ENCODE data around the gene JPH3. TPM values are rescaled to one million over a fixed set of nuclear protein-coding genes. Genes with fewer than 3 reads are reported as not detected.

Gene JPH3
- total RNA-seq, 1 experiment from 2014 or later: 39.0 TPM

DNA sequence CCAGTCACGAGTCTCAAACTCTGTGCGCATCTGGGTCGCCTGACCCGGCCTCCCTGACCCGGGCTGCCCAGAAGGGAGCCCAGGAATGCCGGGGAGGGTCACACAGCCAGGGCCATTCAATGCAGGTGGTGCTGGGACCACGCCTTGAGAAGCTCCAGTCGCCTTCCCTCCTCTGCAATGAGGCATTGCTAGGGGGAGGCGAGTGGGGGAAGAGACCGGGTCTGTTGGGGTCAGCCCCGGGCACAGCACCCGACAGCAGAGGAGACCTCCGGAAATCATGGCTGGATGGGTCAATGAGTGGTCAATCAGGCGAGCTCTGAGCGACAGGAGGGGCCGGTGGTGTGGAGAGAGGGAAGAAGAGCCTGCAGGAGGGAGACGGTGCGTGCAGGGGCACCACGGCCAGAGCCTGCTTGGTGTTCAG, 13.3 kb downstream of the JPH3 start (continued):
- TF ChIP-seq, protein P1, sequence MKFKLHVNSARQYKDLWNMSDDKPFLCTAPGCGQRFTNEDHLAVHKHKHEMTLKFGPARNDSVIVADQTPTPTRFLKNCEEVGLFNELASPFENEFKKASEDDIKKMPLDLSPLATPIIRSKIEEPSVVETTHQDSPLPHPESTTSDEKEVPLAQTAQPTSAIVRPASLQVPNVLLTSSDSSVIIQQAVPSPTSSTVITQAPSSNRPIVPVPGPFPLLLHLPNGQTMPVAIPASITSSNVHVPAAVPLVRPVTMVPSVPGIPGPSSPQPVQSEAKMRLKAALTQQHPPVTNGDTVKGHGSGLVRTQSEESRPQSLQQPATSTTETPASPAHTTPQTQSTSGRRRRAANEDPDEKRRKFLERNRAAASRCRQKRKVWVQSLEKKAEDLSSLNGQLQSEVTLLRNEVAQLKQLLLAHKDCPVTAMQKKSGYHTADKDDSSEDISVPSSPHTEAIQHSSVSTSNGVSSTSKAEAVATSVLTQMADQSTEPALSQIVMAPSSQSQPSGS (CRISPR knock-in tag; IDR thresholded peaks at IDR 0.05; ENCODE audit: borderline replicate concordance, low read depth): no peak
- TF ChIP-seq, protein P2, sequence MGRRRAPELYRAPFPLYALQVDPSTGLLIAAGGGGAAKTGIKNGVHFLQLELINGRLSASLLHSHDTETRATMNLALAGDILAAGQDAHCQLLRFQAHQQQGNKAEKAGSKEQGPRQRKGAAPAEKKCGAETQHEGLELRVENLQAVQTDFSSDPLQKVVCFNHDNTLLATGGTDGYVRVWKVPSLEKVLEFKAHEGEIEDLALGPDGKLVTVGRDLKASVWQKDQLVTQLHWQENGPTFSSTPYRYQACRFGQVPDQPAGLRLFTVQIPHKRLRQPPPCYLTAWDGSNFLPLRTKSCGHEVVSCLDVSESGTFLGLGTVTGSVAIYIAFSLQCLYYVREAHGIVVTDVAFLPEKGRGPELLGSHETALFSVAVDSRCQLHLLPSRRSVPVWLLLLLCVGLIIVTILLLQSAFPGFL (CRISPR knock-in tag; IDR thresholded peaks at IDR 0.05; ENCODE audit: borderline replicate concordance): no peak
- TF ChIP-seq FOXP1 (CRISPR knock-in tag; IDR thresholded peaks at IDR 0.05; ENCODE audit: borderline replicate concordance) (no peak), ZBTB21 (CRISPR knock-in tag; IDR thresholded peaks at IDR 0.05; ENCODE audit: borderline replicate concordance) (no peak), ZNF263 (CRISPR knock-in tag; IDR thresholded peaks at IDR 0.05; ENCODE audit: low read depth) (no peak), CREM (CRISPR knock-in tag; IDR thresholded peaks at IDR 0.05) (no peak), TCF7 (CRISPR knock-in tag; IDR thresholded peaks at IDR 0.05; ENCODE audit: low read depth) (no peak), JAZF1 (CRISPR knock-in tag; IDR thresholded peaks at IDR 0.05) (no peak)
- TF ChIP-seq, protein P3, sequence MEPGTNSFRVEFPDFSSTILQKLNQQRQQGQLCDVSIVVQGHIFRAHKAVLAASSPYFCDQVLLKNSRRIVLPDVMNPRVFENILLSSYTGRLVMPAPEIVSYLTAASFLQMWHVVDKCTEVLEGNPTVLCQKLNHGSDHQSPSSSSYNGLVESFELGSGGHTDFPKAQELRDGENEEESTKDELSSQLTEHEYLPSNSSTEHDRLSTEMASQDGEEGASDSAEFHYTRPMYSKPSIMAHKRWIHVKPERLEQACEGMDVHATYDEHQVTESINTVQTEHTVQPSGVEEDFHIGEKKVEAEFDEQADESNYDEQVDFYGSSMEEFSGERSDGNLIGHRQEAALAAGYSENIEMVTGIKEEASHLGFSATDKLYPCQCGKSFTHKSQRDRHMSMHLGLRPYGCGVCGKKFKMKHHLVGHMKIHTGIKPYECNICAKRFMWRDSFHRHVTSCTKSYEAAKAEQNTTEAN (CRISPR knock-in tag; IDR thresholded peaks at IDR 0.05): no peak
- TF ChIP-seq, protein P4, sequence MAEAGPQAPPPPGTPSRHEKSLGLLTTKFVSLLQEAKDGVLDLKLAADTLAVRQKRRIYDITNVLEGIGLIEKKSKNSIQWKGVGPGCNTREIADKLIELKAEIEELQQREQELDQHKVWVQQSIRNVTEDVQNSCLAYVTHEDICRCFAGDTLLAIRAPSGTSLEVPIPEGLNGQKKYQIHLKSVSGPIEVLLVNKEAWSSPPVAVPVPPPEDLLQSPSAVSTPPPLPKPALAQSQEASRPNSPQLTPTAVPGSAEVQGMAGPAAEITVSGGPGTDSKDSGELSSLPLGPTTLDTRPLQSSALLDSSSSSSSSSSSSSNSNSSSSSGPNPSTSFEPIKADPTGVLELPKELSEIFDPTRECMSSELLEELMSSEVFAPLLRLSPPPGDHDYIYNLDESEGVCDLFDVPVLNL (CRISPR knock-in tag; IDR thresholded peaks at IDR 0.05; ENCODE audit: borderline replicate concordance, low read depth): no peak

DNA sequence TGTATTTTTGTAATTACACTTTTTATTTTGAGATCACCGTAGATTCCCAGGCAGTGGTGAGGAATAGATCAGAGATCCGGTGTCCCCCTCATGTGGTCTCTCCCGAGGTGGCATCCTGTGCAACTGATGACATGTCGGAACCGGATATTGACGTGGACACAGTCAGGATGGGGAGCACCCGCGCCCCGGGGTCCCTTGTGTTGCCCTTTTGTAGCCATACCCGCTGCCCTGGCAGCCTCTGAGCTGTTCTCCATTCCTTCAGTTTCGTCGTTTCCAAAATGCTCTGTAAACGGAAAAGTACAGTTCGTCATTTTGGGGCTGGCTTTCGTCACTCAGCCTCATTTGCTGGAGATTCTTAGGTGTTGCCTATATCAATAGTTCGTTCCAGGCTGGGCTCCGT, 14.2 kb downstream of the JPH3 start:
- POLR2A ChIA-PET: no interaction called here
- no peaks in the 10 kb centered on the region for H3K36me3 Mint-ChIP-seq
- H3K4me1 Mint-ChIP-seq: peaks cover 16% of the 10 kb centered on the region
- no peak for TF ChIP-seq FOXK1 (CRISPR knock-in tag; IDR thresholded peaks at IDR 0.05)
- no peak overlapping the region for H3K4me3 Mint-ChIP-seq
- H3K27me3 Mint-ChIP-seq (ENCODE audit: low read depth): no peaks in the 10 kb centered on the region
- CTCF ChIA-PET: interaction anchor here (1.3 to 2.3 kb wide), 2 partner anchors 19 to 45 kb away, joined by 7 to 11 read pairs; no protein-coding TSS in a partner anchor
- no peaks in the 10 kb centered on the region for H3K9me3 Mint-ChIP-seq
- ATAC-seq (no peak), DNase-seq (ENCODE audit: low spot score) (no peak)
- H3K27ac Mint-ChIP-seq: no peak overlapping the region

DNA sequence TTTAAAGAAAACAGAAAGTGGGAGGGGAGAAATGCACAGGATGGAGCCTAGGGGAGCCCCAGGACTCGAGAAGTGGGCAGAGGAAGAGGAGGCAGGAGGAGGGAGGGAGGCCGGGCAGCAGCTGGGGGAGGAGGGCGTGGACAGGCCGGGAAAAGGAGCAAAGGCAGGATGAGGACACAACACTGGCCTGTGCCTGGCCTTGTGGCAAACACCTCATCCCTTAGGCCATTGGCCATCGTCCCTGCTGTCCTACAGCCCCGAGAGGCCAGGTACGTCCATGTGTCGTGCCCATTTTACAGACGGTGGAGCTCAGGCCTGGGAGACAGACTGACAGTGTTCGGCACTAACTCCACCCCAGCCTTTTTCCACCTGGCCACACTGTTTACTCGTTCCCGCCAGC, 15.9 kb downstream of the JPH3 start:
- no peaks in the 10 kb centered on the region for H3K9me3 Mint-ChIP-seq
- TF ChIP-seq, protein P5, sequence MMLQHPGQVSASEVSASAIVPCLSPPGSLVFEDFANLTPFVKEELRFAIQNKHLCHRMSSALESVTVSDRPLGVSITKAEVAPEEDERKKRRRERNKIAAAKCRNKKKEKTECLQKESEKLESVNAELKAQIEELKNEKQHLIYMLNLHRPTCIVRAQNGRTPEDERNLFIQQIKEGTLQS (CRISPR knock-in tag; conservative IDR thresholded peaks at IDR 0.05): no peak
- TF ChIP-seq TEAD4 (CRISPR knock-in tag; IDR thresholded peaks at IDR 0.05) (no peak), FOXK1 (CRISPR knock-in tag; IDR thresholded peaks at IDR 0.05) (no peak), JUN (CRISPR knock-in tag; IDR thresholded peaks at IDR 0.05) (no peak), JAZF1 (CRISPR knock-in tag; IDR thresholded peaks at IDR 0.05) (no peak), RELA (CRISPR knock-in tag; IDR thresholded peaks at IDR 0.05; ENCODE audit: borderline replicate concordance) (no peak), ZNF232 (CRISPR knock-in tag; IDR thresholded peaks at IDR 0.05) (no peak), IRF2 (CRISPR knock-in tag; IDR thresholded peaks at IDR 0.05; ENCODE audit: borderline replicate concordance, low read depth) (no peak)
- TF ChIP-seq, protein P6, sequence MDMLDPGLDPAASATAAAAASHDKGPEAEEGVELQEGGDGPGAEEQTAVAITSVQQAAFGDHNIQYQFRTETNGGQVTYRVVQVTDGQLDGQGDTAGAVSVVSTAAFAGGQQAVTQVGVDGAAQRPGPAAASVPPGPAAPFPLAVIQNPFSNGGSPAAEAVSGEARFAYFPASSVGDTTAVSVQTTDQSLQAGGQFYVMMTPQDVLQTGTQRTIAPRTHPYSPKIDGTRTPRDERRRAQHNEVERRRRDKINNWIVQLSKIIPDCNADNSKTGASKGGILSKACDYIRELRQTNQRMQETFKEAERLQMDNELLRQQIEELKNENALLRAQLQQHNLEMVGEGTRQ (CRISPR knock-in tag; IDR thresholded peaks at IDR 0.05): no peak
- TF ChIP-seq, protein P7, sequence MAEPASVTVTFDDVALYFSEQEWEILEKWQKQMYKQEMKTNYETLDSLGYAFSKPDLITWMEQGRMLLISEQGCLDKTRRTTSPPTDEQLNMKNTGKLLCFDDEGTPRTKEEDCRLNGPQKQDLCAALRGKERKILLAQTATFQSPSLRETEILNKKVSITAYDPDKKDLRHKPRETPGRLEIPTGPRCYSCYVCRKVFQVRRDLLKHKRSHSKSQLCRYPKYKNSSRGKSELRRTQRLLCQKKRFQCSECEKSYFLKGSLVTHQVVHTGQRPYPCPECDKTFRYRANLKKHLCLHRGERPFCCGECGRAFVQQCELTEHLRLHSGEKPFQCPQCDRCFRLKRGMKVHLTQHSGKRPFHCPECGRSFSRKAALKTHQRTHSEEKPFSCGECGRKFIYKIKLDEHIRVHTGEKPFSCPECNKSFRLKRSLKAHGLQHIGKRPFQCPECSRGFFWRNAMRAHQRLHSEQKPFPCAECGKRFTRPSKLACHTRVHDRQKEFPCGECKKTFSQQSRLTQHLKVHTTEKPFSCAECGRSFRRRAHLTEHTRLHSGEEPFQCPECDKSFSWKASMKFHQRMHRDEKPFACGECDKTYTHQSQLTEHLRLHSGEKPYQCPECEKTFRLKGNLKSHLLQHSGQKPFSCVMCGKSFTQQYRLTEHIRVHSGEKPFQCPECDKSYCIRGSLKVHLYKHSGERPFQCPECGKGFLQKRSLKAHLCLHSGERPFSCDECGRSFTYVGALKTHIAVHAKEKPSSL (CRISPR knock-in tag; conservative IDR thresholded peaks at IDR 0.05): no peak
- TF ChIP-seq, protein P2 (CRISPR knock-in tag; IDR thresholded peaks at IDR 0.05; ENCODE audit: borderline replicate concordance): no peak
- peaks cover 20% of the 10 kb centered on the region for H3K4me1 Mint-ChIP-seq
- ChIA-PET POLR2A (no interaction called here), CTCF (interaction anchor here (0.7 to 3.9 kb wide), 4 partner anchors 9 to 486 kb away, joined by 3 to 31 read pairs (median 6); no protein-coding TSS in a partner anchor)
- ATAC-seq (no peak), DNase-seq (ENCODE audit: low spot score) (no peak)
- no peaks in the 10 kb centered on the region for H3K36me3 Mint-ChIP-seq
- H3K27ac Mint-ChIP-seq: no peak overlapping the region
- H3K4me3 Mint-ChIP-seq: no peak overlapping the region
- no peaks in the 10 kb centered on the region for H3K27me3 Mint-ChIP-seq (ENCODE audit: low read depth)
